DMS153 treated with DMSO at 0.1 percent for 48 hours (cell line): ENCODE measurements around the gene MPHOSPH9.

Source experiments
- DNase-seq: peaks from one replicate; lab custom pipeline; 2025; ENCODE audit not compliant: unreplicated experiment; lab: John Stamatoyannopoulos, UW

MPHOSPH9 gene

DNA sequence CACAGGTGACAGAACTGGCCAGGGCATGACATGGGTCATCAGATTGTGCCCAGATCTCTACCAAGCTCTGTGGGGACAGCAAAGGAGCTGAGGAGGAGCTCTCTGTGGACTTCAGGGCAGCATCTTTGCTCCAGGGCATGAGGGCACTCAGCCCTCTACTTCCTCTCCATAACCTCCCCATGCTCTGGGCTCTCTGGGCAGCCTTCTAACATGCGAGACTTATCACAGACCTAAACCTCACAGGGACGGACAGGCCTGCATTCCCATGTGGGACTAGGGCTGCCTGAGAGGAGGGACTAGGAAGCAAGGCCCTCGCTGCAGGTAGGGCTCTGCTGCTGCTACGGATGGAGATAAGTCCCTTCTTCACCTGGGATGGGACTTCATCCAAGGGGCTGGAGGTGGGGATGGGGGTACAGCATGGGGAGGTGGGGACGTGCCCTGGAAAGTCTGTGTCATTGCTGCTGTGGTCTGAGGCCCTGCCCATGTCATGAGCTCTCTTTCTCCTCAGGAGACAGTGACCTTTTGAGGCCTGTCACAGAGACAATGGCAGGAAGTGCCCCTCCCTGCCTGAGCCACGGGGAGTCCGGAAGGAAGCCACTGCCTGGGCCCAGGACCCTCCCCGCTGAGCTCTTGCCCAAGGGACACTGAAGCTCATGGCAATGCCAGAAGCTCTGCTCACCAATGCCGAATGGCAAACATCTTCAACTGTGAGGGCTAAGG, 126.1 kb downstream of the MPHOSPH9 start:
- no peak for DNase-seq

DNA sequence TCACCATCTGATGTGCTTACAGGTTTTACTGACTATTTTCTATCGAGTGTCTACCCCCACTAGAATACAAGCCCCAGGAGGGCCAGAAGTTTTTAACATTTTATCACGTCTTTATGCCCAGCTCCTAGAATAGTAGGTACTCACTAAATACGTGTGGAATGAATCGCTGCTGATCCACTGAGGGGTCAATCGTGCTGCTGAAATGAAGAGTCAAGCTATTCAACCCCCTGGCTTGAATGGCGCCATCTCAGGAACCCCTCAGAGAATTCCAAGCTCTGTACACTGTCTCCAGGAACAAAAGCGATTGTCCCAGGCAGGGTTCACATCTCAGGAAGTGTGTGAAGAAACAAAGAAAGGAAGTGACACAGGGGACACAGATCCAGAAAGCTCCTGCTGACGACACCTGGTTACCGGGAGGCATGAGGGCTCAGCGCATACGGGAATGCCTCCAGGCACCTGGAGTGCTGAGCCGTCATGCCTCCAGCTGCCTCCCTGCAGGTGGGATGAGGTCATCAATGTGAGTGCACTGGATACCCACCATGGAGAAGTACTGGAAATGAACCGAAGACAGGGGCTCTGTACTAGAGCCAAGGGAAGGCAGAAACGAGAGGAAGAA, 127.6 kb downstream of the MPHOSPH9 start:
- no peak for DNase-seq

DNA sequence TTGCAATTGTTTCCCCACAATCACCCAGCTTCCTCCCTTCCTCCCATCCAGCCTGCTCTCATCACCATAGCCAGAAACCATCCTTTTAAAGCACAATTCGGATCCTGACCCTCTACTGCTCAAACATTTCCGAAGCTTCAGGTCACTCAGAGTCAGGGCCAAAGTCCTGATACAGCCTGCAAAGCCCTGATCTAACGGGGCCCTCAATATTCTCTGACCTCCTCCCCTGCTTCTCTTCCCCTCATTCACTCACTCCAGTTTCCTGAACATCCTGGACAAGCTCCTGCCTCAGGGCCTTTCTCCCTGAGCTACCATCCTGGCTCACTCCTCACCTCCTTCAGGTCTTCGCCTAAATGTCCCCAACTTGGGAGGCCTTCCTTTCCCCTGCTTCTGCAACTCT, 128.1 kb downstream of the MPHOSPH9 start:
- no peak for DNase-seq
